Caco-2 (cell line): Measurements from ENCODE around the gene UBE2K. TPM values are rescaled to one million over a fixed set of nuclear protein-coding genes. Genes with fewer than 3 reads are reported as not detected.

Experiments
- BruUV-seq: library from RNA; stranded (reverse); fragments of 400-500 nt; replicated peaks from 2 replicates; lab custom pipeline; 2021; lab: Mats Ljungman, UMichigan
- CTCF ChIA-PET: fragments of 300-600 bp; sonication (Branson Sonifier 250); formaldehyde crosslinking; loops from one replicate; lab custom pipeline; 2022; ENCODE audit warnings: antibody characterized with exemption; lab: Charles Lee
- POLR2A ChIA-PET: fragments of 300-600 bp; sonication (Branson Sonifier 250); formaldehyde crosslinking; loops from one replicate; lab custom pipeline; 2022; ENCODE audit warnings: antibody characterized with exemption; lab: Charles Lee
- DNase-seq, 2 experiments: peaks; one replicate each; pipeline versions ENCODE4 v3.0.0 to v3.0.0-alpha.2; 2020 to 2022
- H3K27me3 ChIP-seq: replicated peaks from 2 replicates; pipeline ENCODE4 v1.6.0; 2011; ENCODE audit warnings: low read length; ENCODE audit not compliant: control insufficient read depth, insufficient read depth
- H3K36me3 ChIP-seq: 2 replicates; pipeline ENCODE4 v1.5.1; 2011; ENCODE audit warnings: low read length; ENCODE audit not compliant: control insufficient read depth, insufficient read depth
- H3K4me1 ChIP-seq: fragments of 250-450 bp; sonication (Bioruptor Pico); 2 replicates; pipeline ENCODE4 v1.5.1; 2020; ENCODE audit warnings: mild to moderate bottlenecking
- H3K4me3 ChIP-seq: 2 replicates; pipeline ENCODE4 v1.5.1; 2011; ENCODE audit warnings: low read depth, mild to moderate bottlenecking, control low read depth, low read length
- H3K9me3 ChIP-seq: fragments of 250-450 bp; sonication (Bioruptor Pico); 2 replicates; pipeline ENCODE4 v1.5.1; 2020; ENCODE audit warnings: mild to moderate bottlenecking, moderate library complexity
- H3K27ac Mint-ChIP-seq: one replicate; pipeline ENCODE4 v1.8.0; 2022; ENCODE audit warnings: mixed read lengths; ENCODE audit not compliant: unreplicated experiment
- H3K27me3 Mint-ChIP-seq: one replicate; pipeline ENCODE4 v1.8.0; 2022; ENCODE audit warnings: mixed read lengths; ENCODE audit not compliant: insufficient read depth, unreplicated experiment
- H3K36me3 Mint-ChIP-seq: one replicate; pipeline ENCODE4 v1.8.0; 2022; ENCODE audit warnings: mild to moderate bottlenecking, mixed read lengths; ENCODE audit not compliant: insufficient read depth, unreplicated experiment
- H3K4me1 Mint-ChIP-seq: one replicate; pipeline ENCODE4 v1.8.0; 2022; ENCODE audit warnings: low read depth, mixed read lengths; ENCODE audit not compliant: unreplicated experiment
- H3K4me3 Mint-ChIP-seq: one replicate; pipeline ENCODE4 v1.8.0; 2022; ENCODE audit warnings: mild to moderate bottlenecking, moderate library complexity, mixed read lengths; ENCODE audit not compliant: unreplicated experiment
- H3K9me3 Mint-ChIP-seq: one replicate; pipeline ENCODE4 v1.8.0; 2022; ENCODE audit warnings: mixed read lengths; ENCODE audit not compliant: unreplicated experiment
- intact Hi-C: fragments of 100-400 bp; cut with micrococcal nuclease; formaldehyde crosslinking; loops from one replicate; pipeline ENCODE4 v1.10.0; 2022; ENCODE audit not compliant: unreplicated experiment
- total RNA-seq: library from RNA; stranded (reverse); gene quantifications from 2 replicates; pipeline ENCODE4 v1.2.3, GENCODE V29; 2022
- TF ChIP-seq, protein P1 (sequence below), 2 experiments: fragments of 200-600 bp in 1 of 2; IDR thresholded peaks; 1 replicate in 1 of 2; 2 replicates in 1 of 2; pipeline versions ENCODE4 v1.5.1 to v1.8.0; 2011 to 2022; ENCODE audit warnings: antibody characterized with exemption in 1 of 2, control low read depth in 1 of 2, inconsistent platforms in 1 of 2, low read depth in 1 of 2, low read length in 1 of 2, mild to moderate bottlenecking in 1 of 2, moderate library complexity in 1 of 2; ENCODE audit not compliant: insufficient read depth in 1 of 2, severe bottlenecking in 1 of 2, unreplicated experiment in 1 of 2

UBE2K gene
- total RNA-seq, 1 experiment from 2014 or later: 141 TPM

DNA sequence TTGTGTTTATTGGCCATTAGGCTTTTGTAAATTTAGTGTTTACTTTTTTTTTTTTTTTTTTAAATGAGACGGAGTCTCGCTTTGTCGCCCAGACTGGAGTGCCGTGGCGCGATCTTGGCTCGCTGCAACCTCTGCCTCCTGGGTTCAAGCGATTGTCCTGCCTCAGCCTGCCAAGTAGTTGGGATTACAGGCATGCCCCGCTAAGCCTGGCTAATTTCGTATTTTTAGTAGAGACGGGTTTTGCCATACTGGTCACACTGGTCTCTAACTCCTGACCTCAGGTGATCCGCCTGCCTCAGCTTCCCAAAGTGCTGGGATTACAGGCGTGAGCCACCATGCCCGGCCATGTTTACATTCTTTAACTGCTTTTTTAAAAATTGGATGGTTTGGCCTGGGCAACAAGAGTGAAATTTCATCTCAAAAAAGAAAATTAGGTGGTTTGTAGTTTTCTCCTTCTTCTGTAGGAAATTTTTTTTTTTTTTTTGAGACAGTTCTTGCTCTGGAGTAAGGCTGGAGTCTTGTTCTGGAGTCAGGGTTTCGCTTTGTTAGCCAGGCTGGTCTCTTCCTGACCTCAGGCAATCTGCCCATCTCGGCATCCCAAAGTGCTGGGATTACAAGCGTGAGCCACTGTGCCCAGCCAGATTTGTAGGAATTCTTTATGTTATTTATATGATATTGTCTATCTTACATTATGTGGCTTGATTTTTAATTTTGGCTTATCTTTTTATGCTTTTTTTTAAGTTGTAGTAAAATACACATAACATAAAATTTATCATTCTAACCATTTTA, 15.1 kb downstream of the UBE2K start:
- Mint-ChIP-seq H3K36me3 (peaks cover 64% of the 10 kb centered on the region), H3K4me1 (peaks cover 6% of the 10 kb centered on the region), H3K27me3 (no peaks in the 10 kb centered on the region), H3K4me3 (no peak overlapping the region), H3K9me3 (no peaks in the 10 kb centered on the region), H3K27ac (no peak overlapping the region)
- CTCF ChIA-PET: no interaction called here
- no peaks in the 10 kb centered on the region for H3K27me3 ChIP-seq
- H3K4me3 ChIP-seq: no peak overlapping the region
- intact Hi-C loops: no loop called here
- no peaks in the 10 kb centered on the region for H3K9me3 ChIP-seq
- 0 out of 2 replicates have a peak, but pooled peaks cover 1% of the 10 kb centered on the region for H3K36me3 ChIP-seq
- POLR2A ChIA-PET: interaction anchor here (0.7 kb wide), 1 partner anchor 247 kb away, joined by 25 read pairs; no protein-coding TSS in a partner anchor
- TF ChIP-seq, protein P1, sequence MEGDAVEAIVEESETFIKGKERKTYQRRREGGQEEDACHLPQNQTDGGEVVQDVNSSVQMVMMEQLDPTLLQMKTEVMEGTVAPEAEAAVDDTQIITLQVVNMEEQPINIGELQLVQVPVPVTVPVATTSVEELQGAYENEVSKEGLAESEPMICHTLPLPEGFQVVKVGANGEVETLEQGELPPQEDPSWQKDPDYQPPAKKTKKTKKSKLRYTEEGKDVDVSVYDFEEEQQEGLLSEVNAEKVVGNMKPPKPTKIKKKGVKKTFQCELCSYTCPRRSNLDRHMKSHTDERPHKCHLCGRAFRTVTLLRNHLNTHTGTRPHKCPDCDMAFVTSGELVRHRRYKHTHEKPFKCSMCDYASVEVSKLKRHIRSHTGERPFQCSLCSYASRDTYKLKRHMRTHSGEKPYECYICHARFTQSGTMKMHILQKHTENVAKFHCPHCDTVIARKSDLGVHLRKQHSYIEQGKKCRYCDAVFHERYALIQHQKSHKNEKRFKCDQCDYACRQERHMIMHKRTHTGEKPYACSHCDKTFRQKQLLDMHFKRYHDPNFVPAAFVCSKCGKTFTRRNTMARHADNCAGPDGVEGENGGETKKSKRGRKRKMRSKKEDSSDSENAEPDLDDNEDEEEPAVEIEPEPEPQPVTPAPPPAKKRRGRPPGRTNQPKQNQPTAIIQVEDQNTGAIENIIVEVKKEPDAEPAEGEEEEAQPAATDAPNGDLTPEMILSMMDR (IDR thresholded peaks at IDR 0.05; ENCODE audit: insufficient read depth in 1 of 2, low read depth in 1 of 2, low read length in 1 of 2, severe bottlenecking in 1 of 2, unreplicated experiment in 1 of 2): no peak
- DNase-seq: no peak
- no TSS peak for BruUV-seq
- H3K4me1 ChIP-seq: 0 out of 2 replicates have a peak, but pooled peaks cover 3% of the 10 kb centered on the region

DNA sequence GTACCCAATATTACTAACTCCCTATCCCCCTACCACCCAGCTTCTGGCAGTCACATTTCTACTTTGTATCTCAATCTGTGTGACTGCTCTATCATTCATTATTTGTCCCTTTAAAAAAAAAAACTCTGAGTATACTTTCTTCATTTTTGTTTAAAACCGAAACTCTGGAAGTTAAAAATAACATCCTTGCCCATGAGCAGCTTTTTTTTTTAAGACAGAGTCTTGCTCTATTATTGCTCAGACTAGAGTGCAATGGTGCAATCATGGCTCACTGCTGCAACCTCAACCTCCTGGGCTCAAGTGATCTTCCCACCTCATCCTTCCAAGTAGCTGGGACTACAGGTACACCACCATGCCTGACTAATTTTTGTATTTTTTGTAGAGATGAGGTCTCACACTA, 15.8 kb downstream of the UBE2K start:
- BruUV-seq: no TSS peak

DNA sequence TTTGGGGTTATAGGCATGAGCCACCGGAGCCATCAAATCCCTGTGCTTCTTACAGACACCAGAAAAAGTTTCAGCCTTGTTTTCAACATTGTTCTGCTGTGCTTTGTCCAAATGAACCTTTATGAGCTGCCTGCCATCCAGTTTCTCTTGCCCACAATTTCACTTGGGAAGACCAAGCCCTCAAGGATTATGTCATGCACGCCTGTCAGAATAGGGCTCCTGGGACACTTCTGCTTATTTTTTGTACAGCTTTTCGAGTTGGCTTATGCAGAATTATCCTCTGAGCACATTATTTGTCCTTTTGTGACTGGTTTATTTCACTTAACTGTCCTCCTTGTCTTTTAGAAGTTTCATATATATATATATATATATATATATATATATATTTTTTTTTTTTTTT, 16.2 kb downstream of the UBE2K start:
- TF ChIP-seq, protein P1 (IDR thresholded peaks at IDR 0.05; ENCODE audit: insufficient read depth in 1 of 2, low read depth in 1 of 2, low read length in 1 of 2, severe bottlenecking in 1 of 2, unreplicated experiment in 1 of 2): no peak
- no peak overlapping the region for H3K4me3 Mint-ChIP-seq
- Histone ChIP-seq H3K4me1 (no peaks in the 10 kb centered on the region), H3K27me3 (no peaks in the 10 kb centered on the region), H3K9me3 (no peaks in the 10 kb centered on the region), H3K4me3 (no peak overlapping the region), H3K36me3 (0 out of 2 replicates have a peak, but pooled peaks cover 1% of the 10 kb centered on the region)
- no peak overlapping the region for H3K27ac Mint-ChIP-seq
- H3K27me3 Mint-ChIP-seq: no peaks in the 10 kb centered on the region
- H3K36me3 Mint-ChIP-seq: peaks cover 72% of the 10 kb centered on the region
- intact Hi-C loops: no loop called here
- ChIA-PET POLR2A (no interaction called here), CTCF (no interaction called here)
- no TSS peak for BruUV-seq
- no peaks in the 10 kb centered on the region for H3K9me3 Mint-ChIP-seq
- DNase-seq: no peak
- no peaks in the 10 kb centered on the region for H3K4me1 Mint-ChIP-seq

More for the DNA sequence above, 15.8 kb downstream of the UBE2K start:
- DNase-seq: no peak
- Histone ChIP-seq H3K4me1 (0 out of 2 replicates have a peak, but pooled peaks cover 3% of the 10 kb centered on the region), H3K36me3 (0 out of 2 replicates have a peak, but pooled peaks cover 1% of the 10 kb centered on the region), H3K9me3 (no peaks in the 10 kb centered on the region), H3K27me3 (no peaks in the 10 kb centered on the region), H3K4me3 (no peak overlapping the region)
- Mint-ChIP-seq H3K9me3 (no peaks in the 10 kb centered on the region), H3K4me3 (no peak overlapping the region), H3K4me1 (peaks cover 4% of the 10 kb centered on the region), H3K36me3 (peaks cover 67% of the 10 kb centered on the region), H3K27ac (no peak overlapping the region), H3K27me3 (no peaks in the 10 kb centered on the region)
- CTCF ChIA-PET: no interaction called here
- intact Hi-C loops: no loop called here
- TF ChIP-seq, protein P1 (IDR thresholded peaks at IDR 0.05; ENCODE audit: insufficient read depth in 1 of 2, low read depth in 1 of 2, low read length in 1 of 2, severe bottlenecking in 1 of 2, unreplicated experiment in 1 of 2): no peak
- POLR2A ChIA-PET: no interaction called here
